GM12878 (cell line): Measurements from ENCODE around the gene PRRC2A. TPM values are rescaled to one million over a fixed set of nuclear protein-coding genes. Genes with fewer than 3 reads are reported as not detected.

Experiments used
- ATF7 ChIP-seq: fragments of 450-650 bp; IDR thresholded peaks from 2 replicates; pipeline ENCODE4 v1.6.1; 2016; ENCODE audit warnings: low read depth, mild to moderate bottlenecking
- BCLAF1 ChIP-seq: fragments of 450-650 bp; IDR thresholded peaks from 2 replicates; pipeline ENCODE4 v1.6.1; 2017; ENCODE audit warnings: antibody characterized with exemption, mild to moderate bottlenecking, moderate library complexity
- CBX5 ChIP-seq: sonication (generic); IDR thresholded peaks from 2 replicates; pipeline ENCODE4 v1.6.1; 2016; ENCODE audit warnings: low read depth, moderate library complexity, mild to moderate bottlenecking, inconsistent platforms
- CEBPB ChIP-seq, 2 experiments: fragments of 150-350 bp in 1 of 2; IDR thresholded peaks; 2 replicates each; pipeline ENCODE4 v1.6.1; 2012 to 2014; ENCODE audit warnings: low read depth in 2 of 2, low read length in 2 of 2, borderline replicate concordance in 1 of 2, inconsistent platforms in 1 of 2
- CEBPZ ChIP-seq: fragments of 150-350 bp; IDR thresholded peaks from 2 replicates; pipeline ENCODE4 v1.6.1; 2016; ENCODE audit warnings: low read depth, low read length
- CHD1 ChIP-seq: IDR thresholded peaks from 2 replicates; pipeline ENCODE4 v1.6.1; 2012; ENCODE audit warnings: low read depth, low read length, improper control_type of control experiment
- E2F4 ChIP-seq: IDR thresholded peaks from 2 replicates; pipeline ENCODE4 v1.6.1; 2012; ENCODE audit warnings: low read depth, low read length, improper control_type of control experiment
- E2F8 ChIP-seq: fragments of 450-650 bp; IDR thresholded peaks from 2 replicates; pipeline ENCODE4 v1.6.1; 2018; ENCODE audit warnings: mild to moderate bottlenecking, low read depth, moderate library complexity; ENCODE audit not compliant: partially characterized antibody
- ELK1 ChIP-seq: IDR thresholded peaks from 2 replicates; pipeline ENCODE4 v1.6.1; 2012; ENCODE audit warnings: low read depth, low read length, improper control_type of control experiment
- HDAC2 ChIP-seq: fragments of 200-600 bp; sonication (generic); IDR thresholded peaks from 2 replicates; pipeline ENCODE4 v1.6.1; 2017
- HDGF ChIP-seq: fragments of 450-650 bp; IDR thresholded peaks from 2 replicates; pipeline ENCODE4 v1.6.1; 2016; ENCODE audit warnings: antibody characterized with exemption
- RCOR1 ChIP-seq: conservative IDR thresholded peaks from 2 replicates; pipeline ENCODE4 v1.6.1; 2012; ENCODE audit warnings: low read depth, low read length, improper control_type of control experiment
- SMAD5 ChIP-seq: IDR thresholded peaks from 2 replicates; pipeline ENCODE4 v1.6.1; 2016; ENCODE audit warnings: antibody characterized with exemption, low read depth
- SUZ12 ChIP-seq: fragments of 200-600 bp; sonication (generic); IDR thresholded peaks from one replicate; pipeline ENCODE4 v1.6.1; 2018; ENCODE audit warnings: antibody characterized with exemption, mild to moderate bottlenecking; ENCODE audit not compliant: unreplicated experiment
- TARDBP ChIP-seq: IDR thresholded peaks from 2 replicates; pipeline ENCODE4 v1.6.1; 2016; ENCODE audit warnings: borderline replicate concordance
- polyA plus RNA-seq, 11 experiments: library from polyadenylated mRNA; depleted of rRNA in 4 of 11; unstranded in 6 of 11; stranded (reverse) in 5 of 11; fragments of >200 nt; fragmentation: Nextera tagmentation in 4 of 11; fragmentation: Illumina TruSeq in 1 of 11; extraction: Ambion mirVana in 4 of 11; extraction: Trizol in 1 of 11; gene quantifications; 1 replicate in 1 of 11; 2 replicates in 10 of 11; pipeline versions ENCODE4 v1.2.1 to v1.2.3, GENCODE V29; 2011 to 2016; ENCODE audit warnings: inconsistent platforms in 2 of 11, missing spikeins in 2 of 11, low read depth in 1 of 11
- total RNA-seq, 4 experiments: library from RNA; depleted of rRNA in 3 of 4; stranded (reverse); fragments of >200 nt in 3 of 4; fragmentation: Illumina TruSeq in 1 of 4; extraction: Trizol in 1 of 4; gene quantifications; 2 replicates each; pipeline versions ENCODE4 v1.2.1 to v1.2.3, GENCODE V29; 2013 to 2021
- TF ChIP-seq, protein P1 (sequence below): fragments of 450-650 bp; IDR thresholded peaks from 2 replicates; pipeline ENCODE4 v1.6.1; 2016; ENCODE audit warnings: mild to moderate bottlenecking

The PRRC2A gene
- total and polyA plus RNA-seq, 10 of the 15 experiments (the other 5 are each of a cell fraction or from before 2014, with no cell fraction given) = 0.40 to 244 (median 61.3) TPM

- TF ChIP-seq ELK1 = no peak
- TF ChIP-seq CEBPZ = no peak
- TF ChIP-seq BCLAF1 = no peak
- TF ChIP-seq TARDBP = no peak
- no peak for TF ChIP-seq ATF7
- TF ChIP-seq E2F8 = no peak
- TF ChIP-seq HDAC2 = no peak
- TF ChIP-seq CBX5 = no peak
- TF ChIP-seq RCOR1 = no peak
- peak; percentile 85; the same call in 1 of the 2 replicates for TF ChIP-seq CHD1
- no peak for TF ChIP-seq SMAD5
- no peak; the same call in 1 of the 2 replicates for TF ChIP-seq HDGF
- TF ChIP-seq, protein P1, sequence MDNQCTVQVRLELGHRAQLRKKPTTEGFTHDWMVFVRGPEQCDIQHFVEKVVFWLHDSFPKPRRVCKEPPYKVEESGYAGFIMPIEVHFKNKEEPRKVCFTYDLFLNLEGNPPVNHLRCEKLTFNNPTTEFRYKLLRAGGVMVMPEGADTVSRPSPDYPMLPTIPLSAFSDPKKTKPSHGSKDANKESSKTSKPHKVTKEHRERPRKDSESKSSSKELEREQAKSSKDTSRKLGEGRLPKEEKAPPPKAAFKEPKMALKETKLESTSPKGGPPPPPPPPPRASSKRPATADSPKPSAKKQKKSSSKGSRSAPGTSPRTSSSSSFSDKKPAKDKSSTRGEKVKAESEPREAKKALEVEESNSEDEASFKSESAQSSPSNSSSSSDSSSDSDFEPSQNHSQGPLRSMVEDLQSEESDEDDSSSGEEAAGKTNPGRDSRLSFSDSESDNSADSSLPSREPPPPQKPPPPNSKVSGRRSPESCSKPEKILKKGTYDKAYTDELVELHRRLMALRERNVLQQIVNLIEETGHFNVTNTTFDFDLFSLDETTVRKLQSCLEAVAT = peak; percentile 79
- TF ChIP-seq SUZ12 = no peak
- no peak for TF ChIP-seq E2F4
- no peak for TF ChIP-seq CEBPB (IDR thresholded peaks at IDR 0.05; ENCODE audit: borderline replicate concordance in 1 of 2, low read depth in 2 of 2, low read length in 2 of 2)
These were observed at the start of gene PRRC2A (continued) for GRCh38 chr6:31620586-31621319.
